Measurements from ENCODE around the gene NAA20. TPM values are rescaled to one million over a fixed set of nuclear protein-coding genes. Genes with fewer than 3 reads are reported as not detected.

The NAA20 gene
- total and polyA plus RNA-seq, 7 donors, result 26.3 to 74.2 (median 44.9) TPM

GRCh38 chr20:20079102-20079784 is 62.1 kb downstream of the NAA20 start:
- H3K27me3 ChIP-seq, result no peaks in the 10 kb centered on the region
- TF ChIP-seq POLR2A (IDR thresholded peaks at IDR 0.05) (no peak), CTCF (IDR thresholded peaks at IDR 0.05) (no peak), EP300 (IDR thresholded peaks at IDR 0.05) (no peak), POLR2AphosphoS5 (IDR thresholded peaks at IDR 0.05) (no peak)
- DNase-seq, result no peak
- H3K27ac ChIP-seq, result no peak overlapping the region
- no peaks in the 10 kb centered on the region for H3K9me3 ChIP-seq
- H3K4me1 ChIP-seq, result peaks cover 0 to 7% (median 0%) of the 10 kb centered on the region in 4 donors
- no peak overlapping the region for H3K4me3 ChIP-seq
- intact Hi-C loops (cut with DNase I), result no loop called here
- H3K36me3 ChIP-seq, result no peaks in the 10 kb centered on the region
- WGBS, 2 donors, result 9 to 47% methylated on average over 5 of the region's 5 CpGs

Other genes with a start within 250 kb of the NAA20 start
- gene CRNKL1, start 35.1 kb downstream of the NAA20 start, total RNA-seq, result 10 to 100 TPM; 19.9 to 29.1 (median 25.7) TPM
- 10 to 100 TPM in 2 of 3 donors, 1 to 10 TPM in 1; 9.0 to 15.6 (median 13.4) TPM for gene CRNKL1, start 35.1 kb downstream of the NAA20 start, polyA plus RNA-seq
- gene CFAP61, start 35.2 kb downstream of the NAA20 start, total RNA-seq, result 1 to 10 TPM in 1 of 4 donors, under 1 TPM in 1, not detected in 2; 0.27 to 2.0 TPM
- gene CFAP61, start 35.2 kb downstream of the NAA20 start, polyA plus RNA-seq, result under 1 TPM in 2 of 3 donors, not detected in 1; 0.15 to 0.60 TPM